22Rv1 (cell line): Measurements from ENCODE around the gene MAP3K5.
"Not testable (repeated sequence)": the region's sequence is repeated elsewhere in the genome, so short reads cannot be mapped to it uniquely, and the experiment has no call there.

Source experiments
- H3K27ac ChIP-seq: fragments of 450-650 bp; 2 replicates; pipeline ENCODE4 v1.5.1; 2017
- CTCF ChIP-seq: fragments of 450-650 bp; IDR thresholded peaks from 2 replicates; pipeline ENCODE4 v1.5.1; 2017; ENCODE audit warnings: mild to moderate bottlenecking
- ZFX ChIP-seq: fragments of 450-650 bp; IDR thresholded peaks from 2 replicates; pipeline ENCODE4 v1.6.1; 2017; ENCODE audit warnings: antibody characterized with exemption, borderline replicate concordance

Gene MAP3K5

DNA sequence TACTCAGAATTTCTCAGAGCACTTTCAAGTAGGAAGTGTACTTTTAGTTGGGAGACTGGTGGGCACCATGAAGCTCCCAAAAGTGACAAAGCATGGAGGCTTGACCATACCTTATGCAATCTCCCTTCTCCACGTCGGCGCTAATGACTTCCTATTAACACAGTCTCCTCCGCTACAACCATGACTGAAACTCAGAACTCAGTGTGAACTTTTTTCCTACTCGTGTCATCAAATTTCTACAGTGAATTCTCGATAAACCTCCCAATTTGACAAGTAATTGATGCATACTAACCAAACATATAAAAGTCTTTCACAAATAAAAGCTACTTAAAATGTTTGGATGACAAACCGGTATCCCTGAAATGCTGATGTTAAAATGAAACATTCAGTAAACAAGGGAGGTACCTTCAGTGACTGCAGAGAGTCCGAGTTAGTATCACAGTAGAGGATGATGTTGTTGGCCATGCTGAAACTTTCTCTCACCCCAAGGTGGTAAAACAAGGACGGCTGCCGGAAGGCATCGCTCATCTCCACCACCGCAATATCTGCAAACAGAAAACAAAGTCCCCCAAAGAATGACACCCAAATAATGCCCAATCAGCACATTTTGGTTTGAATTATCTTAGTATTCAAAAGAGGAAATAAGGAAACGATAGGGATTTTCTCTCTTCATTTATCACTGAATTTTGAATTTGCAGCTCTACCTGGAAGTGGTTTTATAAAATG is 72.1 kb downstream of the MAP3K5 start:
- TF ChIP-seq CTCF: no peak
- TF ChIP-seq ZFX: no peak
- H3K27ac ChIP-seq: no peak overlapping the region

DNA sequence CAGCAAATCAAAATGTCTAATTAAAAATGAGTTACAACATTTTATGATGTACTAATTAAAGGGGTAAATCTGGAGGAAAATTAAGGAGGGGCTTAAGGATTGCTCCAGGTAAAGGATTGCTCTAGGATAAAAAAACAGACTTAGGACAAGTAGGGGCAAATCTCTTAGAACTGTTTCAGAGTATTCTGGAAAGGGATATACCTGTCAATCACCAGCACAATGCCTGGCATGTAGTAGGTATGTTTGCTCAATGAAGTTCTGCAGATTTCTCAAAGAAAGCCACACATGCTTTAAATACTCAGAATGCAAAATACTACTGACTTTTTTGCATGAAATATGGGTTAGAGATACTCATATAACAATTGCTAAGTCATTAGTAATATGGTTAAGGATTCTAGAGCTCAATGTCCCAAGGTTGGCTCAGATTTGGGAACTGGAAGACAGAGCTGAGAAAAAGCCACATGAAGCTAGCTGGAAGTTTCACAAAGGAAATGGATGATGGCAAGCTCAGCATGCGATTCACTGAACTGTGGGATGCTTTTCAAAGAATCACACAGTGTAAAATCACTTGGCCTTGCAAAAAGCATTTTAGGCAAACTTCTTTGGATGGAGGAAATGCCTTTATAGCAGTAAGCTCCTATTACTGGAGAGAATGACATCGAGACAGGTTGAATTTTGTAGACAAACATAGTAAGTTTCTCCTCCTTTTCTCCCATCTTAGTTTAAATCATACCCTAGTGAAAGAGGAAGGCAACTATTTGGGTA is 72.8 kb downstream of the MAP3K5 start:
- no peak for TF ChIP-seq CTCF
- no peak for TF ChIP-seq ZFX
- no peak overlapping the region for H3K27ac ChIP-seq

- H3K27ac ChIP-seq: no peak overlapping the region
- TF ChIP-seq CTCF (no peak), ZFX (no peak)
These were observed 73.8 kb downstream of the MAP3K5 start for GRCh38 chr6:136718476-136718875.

DNA sequence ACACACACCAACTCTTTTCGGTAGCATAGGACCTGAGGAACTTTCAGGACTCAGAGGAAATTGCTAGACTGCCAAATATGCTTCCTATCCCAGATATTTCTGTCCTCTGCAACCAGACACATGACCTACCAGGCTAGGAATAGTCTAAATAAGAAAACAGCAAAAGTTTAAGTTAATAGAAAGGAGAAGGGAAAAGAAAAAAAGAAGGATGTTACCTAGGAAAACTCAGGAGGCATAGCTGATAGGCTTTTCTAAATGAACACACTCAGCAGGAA is 74.6 kb downstream of the MAP3K5 start:
- TF ChIP-seq ZFX (no peak), CTCF (no peak)
- H3K27ac ChIP-seq: no peak overlapping the region

DNA sequence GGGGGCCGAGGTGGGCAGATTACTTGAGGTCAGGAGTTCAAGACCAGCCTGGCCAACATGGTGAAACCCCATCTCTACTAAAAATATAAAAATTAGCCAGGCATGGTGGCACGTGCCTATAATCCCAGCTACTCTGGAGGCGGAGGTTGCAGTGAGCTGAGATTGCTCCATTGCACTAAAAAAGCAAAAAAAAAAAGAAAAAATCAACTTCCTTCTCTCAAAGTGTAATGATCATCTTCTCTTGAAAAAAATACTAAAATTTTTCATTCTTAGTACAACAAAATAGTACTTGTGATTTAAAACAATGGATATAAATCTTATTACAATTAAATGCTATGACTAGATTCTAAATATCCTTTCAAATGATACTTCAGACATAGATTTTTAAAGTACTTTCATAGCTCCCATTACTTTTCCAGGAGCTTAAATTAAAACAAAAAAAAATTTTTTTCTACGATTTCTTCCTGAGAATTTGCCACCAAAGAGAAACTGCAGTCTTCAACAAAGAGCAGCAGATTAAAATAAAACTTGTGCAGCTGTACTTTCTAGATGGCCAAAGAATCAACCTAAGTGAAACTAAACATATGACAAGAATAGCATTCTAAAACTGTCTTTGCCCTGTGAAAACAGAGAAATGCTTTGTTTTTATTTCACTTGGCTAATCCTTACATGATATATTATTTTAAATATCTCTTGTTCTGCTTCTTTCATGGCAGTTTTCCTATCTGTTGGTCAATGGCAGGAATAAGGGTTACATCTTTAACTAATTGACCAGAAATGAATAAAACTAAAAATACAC is 75.2 kb downstream of the MAP3K5 start:
- no peak overlapping the region for H3K27ac ChIP-seq
- TF ChIP-seq CTCF (no peak), ZFX (no peak)

GRCh38 chr6:136712642-136713041 is 79.6 kb downstream of the MAP3K5 start:
- not testable (repeated sequence) for H3K27ac ChIP-seq

DNA sequence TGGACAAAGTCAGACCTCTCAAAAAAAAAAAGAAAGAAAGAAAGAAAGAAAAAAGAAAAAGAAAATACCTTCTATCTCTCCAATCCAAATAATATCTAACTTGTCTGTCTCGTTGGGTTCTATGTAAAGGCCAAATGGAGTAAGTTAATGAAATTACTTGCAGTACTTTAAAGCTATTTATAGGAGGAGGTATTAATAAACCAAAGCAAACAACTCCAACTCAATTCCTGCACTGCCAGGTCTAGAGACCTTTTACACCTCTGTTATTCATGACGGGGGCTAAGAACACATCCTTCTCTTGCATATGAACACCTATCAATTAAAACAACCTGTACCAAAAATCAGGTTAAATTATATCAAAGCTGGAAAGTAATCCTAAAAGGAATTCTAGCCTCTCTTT is 80.6 kb downstream of the MAP3K5 start:
- no peak for TF ChIP-seq ZFX
- no peak for TF ChIP-seq CTCF

More for the DNA sequence above, 80.6 kb downstream of the MAP3K5 start:
- no peak overlapping the region for H3K27ac ChIP-seq
